Muscle layer of colon (tissue), 2 donors: ENCODE measurements around the gene SCLT1.

ENCODE experiments used
- H3K27ac ChIP-seq: one replicate; pipeline ENCODE4 v1.7.0; 2013; ENCODE audit warnings: low read depth, mild to moderate bottlenecking, low read length, moderate library complexity
- H3K27me3 ChIP-seq, 2 donors: one replicate each; pipeline ENCODE4 v1.7.0; 2013; ENCODE audit warnings: low read length in 2 of 2, mild to moderate bottlenecking in 2 of 2; ENCODE audit not compliant: insufficient read depth in 2 of 2, control insufficient read depth in 1 of 2
- H3K36me3 ChIP-seq: one replicate; pipeline ENCODE4 v1.7.0; 2013; ENCODE audit warnings: mild to moderate bottlenecking, low read length; ENCODE audit not compliant: insufficient read depth
- H3K4me1 ChIP-seq: one replicate; pipeline ENCODE4 v1.7.0; 2013; ENCODE audit warnings: mild to moderate bottlenecking, low read length; ENCODE audit not compliant: insufficient read depth
- H3K4me3 ChIP-seq, 2 donors: one replicate each; pipeline ENCODE4 v1.7.0; 2013; ENCODE audit warnings: low read length in 2 of 2, low read depth in 1 of 2, mild to moderate bottlenecking in 1 of 2, moderate library complexity in 1 of 2
- H3K9ac ChIP-seq: one replicate; pipeline ENCODE4 v1.7.0; 2013; ENCODE audit warnings: low read length
- H3K9me3 ChIP-seq: one replicate; pipeline ENCODE4 v1.7.0; 2013; ENCODE audit warnings: mild to moderate bottlenecking, low read length
- donor health status: abdominal sarcoma.
- donor health status: Adenocarcinoma of cecum.

SCLT1 gene

DNA sequence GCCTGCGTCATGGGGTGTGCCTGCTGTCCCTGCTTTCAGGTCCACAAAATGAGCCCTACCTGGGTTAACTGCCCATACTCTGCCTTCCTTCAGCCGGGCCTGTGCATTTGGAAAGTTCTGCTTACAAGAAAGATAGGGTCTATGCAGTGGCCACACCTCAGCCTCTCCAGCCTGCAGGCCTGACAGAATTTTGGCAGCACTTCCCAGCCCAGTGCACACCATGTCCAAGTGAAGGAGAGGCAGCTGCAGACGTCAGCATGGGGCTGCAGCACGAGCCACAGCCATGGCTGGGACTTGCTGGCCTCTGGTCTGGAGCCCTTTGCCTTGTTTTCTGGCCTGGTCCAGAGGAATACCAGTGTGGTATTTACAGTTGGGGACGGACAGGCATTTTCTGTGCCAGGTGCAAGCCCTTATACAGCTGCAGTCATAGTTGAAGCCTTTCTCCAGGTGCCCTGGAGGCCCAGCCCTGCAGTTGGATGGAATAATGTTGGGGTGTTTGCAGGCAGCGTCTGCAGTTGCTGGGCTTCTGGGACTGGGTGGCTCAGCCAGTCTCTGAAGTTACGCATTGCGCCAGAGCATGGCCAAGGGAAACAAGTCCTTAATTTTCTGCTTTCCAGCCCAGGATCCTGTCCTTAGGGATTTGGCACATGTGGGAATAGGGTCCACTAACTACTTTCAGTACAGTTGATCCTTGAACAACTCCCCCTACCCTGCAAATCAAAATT is 257.7 kb downstream of the SCLT1 start:
- H3K9ac ChIP-seq: no peak overlapping the region
- peaks cover 45% of the 10 kb centered on the region for H3K4me1 ChIP-seq
- H3K9me3 ChIP-seq: no peaks in the 10 kb centered on the region
- no peak overlapping the region for H3K4me3 ChIP-seq
- H3K27ac ChIP-seq: peak overlapping the region; percentile 14
- H3K36me3 ChIP-seq: peaks cover 4% of the 10 kb centered on the region
- no peaks in the 10 kb centered on the region for H3K27me3 ChIP-seq
